Eye (tissue), 1 donor: ENCODE measurements around the gene CD83.
A peak's percentile ranks its signal among the peaks of the same experiment; 100 is the strongest.

Source experiments
- DNase-seq: peaks from one replicate; pipeline ENCODE4 v3.0.0-alpha.2; 2015

The CD83 gene

GRCh38 chr6:14127611-14128010 is 10.0 kb downstream of the CD83 start:
- no peak for DNase-seq

- DNase-seq, result no peak
Measured at GRCh38 chr6:14128012-14128411, 10.4 kb downstream of the CD83 start.

GRCh38 chr6:14128746-14129145 is 11.2 kb downstream of the CD83 start:
- no peak for DNase-seq

DNA sequence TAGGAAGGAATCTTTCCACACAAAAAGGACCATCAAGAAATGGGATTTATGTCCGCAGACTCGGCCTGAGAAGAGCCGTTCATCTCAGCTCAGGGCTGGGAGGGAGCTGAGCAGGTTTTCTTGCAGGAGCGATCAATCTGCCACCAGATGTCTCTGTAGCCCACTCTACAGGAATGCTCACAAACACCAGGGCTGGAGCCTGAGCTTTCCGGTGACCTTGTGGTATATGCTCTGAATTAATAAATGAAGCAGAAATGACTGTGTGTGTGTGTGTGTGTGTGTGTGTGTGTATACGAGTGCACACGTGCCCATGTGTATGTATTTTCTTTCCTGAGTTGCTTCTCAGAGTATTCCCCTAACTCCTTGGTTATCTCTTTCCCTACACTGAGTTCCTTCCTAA is 12.0 kb downstream of the CD83 start:
- peak; percentile 90 for DNase-seq

GRCh38 chr6:14130435-14131075 is 13.0 kb downstream of the CD83 start:
- no peak for DNase-seq

DNA sequence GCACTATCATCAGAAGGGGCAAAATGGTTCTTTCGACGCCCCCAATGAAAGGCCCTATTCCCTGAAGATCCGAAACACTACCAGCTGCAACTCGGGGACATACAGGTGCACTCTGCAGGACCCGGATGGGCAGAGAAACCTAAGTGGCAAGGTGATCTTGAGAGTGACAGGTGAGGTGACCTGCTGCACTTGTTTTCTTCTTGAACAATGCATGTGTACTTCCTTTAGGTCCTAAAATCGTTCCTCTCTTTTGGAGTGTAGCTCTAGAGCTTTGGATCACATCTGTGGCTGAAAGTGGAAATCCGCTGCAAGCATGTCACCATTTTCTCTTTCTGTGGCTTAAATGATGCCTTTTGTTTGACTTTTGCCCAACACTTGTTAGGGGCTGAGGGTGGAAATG is 14.0 kb downstream of the CD83 start:
- no peak for DNase-seq

- DNase-seq, result no peak
Measured at GRCh38 chr6:14132244-14132920, 14.8 kb downstream of the CD83 start.

GRCh38 chr6:14132921-14133275 is 15.3 kb downstream of the CD83 start:
- DNase-seq, result no peak

GRCh38 chr6:14134211-14134910 is 16.8 kb downstream of the CD83 start:
- DNase-seq, result no peak

- DNase-seq, result no peak
Measured at GRCh38 chr6:14135893-14136539, 18.4 kb downstream of the CD83 start.

GRCh38 chr6:14138701-14139215 is 21.2 kb downstream of the CD83 start:
- no peak for DNase-seq

DNA sequence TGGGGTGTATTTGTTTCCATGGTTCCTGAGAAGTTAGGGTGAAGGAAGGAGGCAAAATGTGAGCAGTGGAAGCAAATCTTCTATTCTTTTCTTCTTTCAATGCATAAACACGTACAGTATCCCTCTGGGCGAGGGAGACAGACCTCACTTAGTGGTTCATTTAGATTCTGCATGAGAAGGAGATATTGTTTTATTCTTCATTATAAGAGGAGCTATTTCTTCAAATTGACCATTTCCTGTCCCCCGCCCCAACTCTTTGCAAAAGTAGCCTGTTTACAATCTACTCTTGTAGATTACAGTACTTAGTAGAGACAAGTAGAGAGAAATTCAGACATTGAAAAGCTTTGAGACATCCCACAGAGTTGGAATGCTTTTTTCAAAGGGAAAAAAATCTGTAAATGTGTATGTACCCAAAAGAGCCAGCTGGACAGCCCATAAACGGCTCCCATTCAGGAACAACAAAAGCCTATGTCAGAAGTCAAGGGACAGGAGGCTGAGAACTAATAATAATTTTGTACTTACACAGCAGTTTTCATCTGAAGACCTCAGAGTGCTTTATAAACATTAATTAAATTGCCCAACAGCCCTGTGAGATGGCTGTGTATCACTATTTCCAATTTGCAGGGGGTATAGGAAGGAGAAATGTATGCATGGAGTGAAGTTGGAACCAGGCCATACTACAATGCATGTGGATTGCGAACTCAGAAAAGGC is 23.9 kb downstream of the CD83 start:
- DNase-seq, result no peak

DNA sequence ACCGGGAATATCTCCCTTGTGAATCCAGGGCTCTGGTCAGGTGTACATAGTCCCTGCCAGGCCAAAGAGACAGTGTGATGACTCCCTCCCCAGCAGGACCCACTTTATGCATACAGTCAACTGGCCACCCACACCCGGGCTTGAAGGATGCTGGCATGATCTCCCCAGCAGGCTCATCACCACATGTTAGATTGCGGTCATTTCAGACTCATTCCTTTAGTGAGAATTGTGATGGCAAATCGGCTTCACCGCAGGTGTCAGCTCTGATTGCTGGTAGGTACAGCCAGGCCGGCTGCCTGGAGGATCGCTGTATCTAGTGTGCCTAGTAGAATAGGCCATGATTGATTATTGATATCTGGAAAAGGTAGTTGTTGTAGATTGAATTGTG is 24.5 kb downstream of the CD83 start:
- DNase-seq, result no peak

- peak; percentile 36 for DNase-seq
Measured at GRCh38 chr6:14142511-14143223, 25.1 kb downstream of the CD83 start.

DNA sequence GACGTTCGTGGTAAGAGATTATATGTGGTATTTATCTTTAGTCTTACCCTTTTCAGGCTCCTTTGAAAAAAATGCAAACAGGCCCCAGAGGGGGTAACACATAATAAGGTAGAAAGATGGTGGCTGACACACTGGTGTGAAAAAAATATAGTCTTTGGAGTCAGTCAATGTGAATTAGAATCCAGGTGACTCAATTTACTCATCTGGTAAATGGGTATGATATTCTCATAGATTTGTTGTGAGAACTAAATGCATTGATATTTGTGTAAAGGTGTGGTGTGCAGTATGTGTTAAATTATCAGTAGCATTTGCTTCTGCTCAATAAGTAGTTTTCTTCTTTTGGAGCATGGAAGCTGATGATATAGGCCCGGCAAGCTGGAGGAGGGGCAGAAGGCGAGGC is 25.7 kb downstream of the CD83 start:
- DNase-seq, result peak; percentile 20

GRCh38 chr6:14144678-14145113 is 27.1 kb downstream of the CD83 start:
- peak; percentile 78 for DNase-seq

- peak; percentile 88 for DNase-seq
Measured at GRCh38 chr6:14146506-14147096, 29.0 kb downstream of the CD83 start.

GRCh38 chr6:14147891-14148290 is 30.3 kb downstream of the CD83 start:
- DNase-seq, result no peak

- no peak for DNase-seq
Measured at GRCh38 chr6:14148471-14148870, 30.9 kb downstream of the CD83 start.

DNA sequence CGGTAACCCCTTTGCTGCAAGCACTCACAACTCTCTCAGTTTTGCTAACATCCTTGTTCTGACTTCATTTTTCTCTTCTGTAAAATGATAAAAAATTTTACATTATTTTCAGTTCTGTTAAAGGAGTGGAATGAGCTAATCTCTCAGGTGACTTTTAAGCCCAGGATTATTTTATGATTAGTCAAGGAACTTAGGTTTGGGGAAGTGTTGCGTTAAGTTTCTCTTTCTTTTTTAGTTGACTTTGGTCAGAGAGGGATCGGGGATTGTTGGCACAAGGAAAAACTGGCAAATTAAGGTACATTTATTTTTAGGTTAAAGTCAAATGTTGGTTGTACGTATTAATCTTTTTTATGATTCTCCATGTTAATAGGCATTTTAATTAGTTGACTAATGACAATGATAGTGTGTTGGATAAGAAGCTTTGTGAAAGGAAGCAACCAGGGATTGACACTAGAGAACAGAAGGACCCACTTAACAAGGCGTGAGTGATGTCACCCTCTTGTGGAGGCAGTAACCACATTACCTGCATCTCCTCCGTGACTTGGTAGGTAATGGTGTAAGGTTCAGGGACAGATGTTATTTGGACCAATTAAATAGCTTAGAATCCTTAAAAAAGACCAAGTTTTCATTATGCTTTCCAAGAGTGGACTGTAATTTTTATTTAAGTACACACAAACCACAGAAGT is 31.6 kb downstream of the CD83 start:
- DNase-seq, result no peak

- no peak for DNase-seq
Measured at GRCh38 chr6:14149739-14150130, 32.2 kb downstream of the CD83 start.
